K562 (cell line): ENCODE data around the gene INTS1. TPM values are rescaled to one million over a fixed set of nuclear protein-coding genes. Genes with fewer than 3 reads are reported as not detected.
A peak's percentile ranks its signal among the peaks of the same experiment; 100 is the strongest.

Source experiments
- CBX1 ChIP-seq: sonication (generic); IDR thresholded peaks from 2 replicates; pipeline ENCODE4 v1.6.1; 2016; ENCODE audit warnings: antibody characterized with exemption, low read depth, mild to moderate bottlenecking
- E2F8 ChIP-seq: fragments of 450-650 bp; IDR thresholded peaks from 2 replicates; pipeline ENCODE4 v1.7.1; 2018; ENCODE audit warnings: mild to moderate bottlenecking, low read depth; ENCODE audit not compliant: partially characterized antibody
- E4F1 ChIP-seq: fragments of 250-450 bp; sonication (Bioruptor Pico); IDR thresholded peaks from 2 replicates; pipeline ENCODE4 v1.5.0; 2021; ENCODE audit warnings: mild to moderate bottlenecking, borderline replicate concordance
- ELF1 ChIP-seq: fragments of 200-800 bp; sonication (Bioruptor generic); IDR thresholded peaks from 2 replicates; pipeline ENCODE4 v1.6.1; 2016; ENCODE audit warnings: missing genetic modification characterization, missing compliant biosample characterization
- ETV1 ChIP-seq: fragments of 450-650 bp; conservative IDR thresholded peaks from 2 replicates; pipeline ENCODE4 v1.6.1; 2016; ENCODE audit warnings: missing genetic modification characterization, control low read depth, low read depth, missing compliant biosample characterization
- GTF2F1 ChIP-seq: IDR thresholded peaks from 2 replicates; pipeline ENCODE4 v1.6.1; 2011; ENCODE audit warnings: low read depth, low read length, improper control_type of control experiment
- HDAC8 ChIP-seq: fragments of 450-650 bp; IDR thresholded peaks from 2 replicates; pipeline ENCODE4 v1.6.1; 2016; ENCODE audit warnings: mild to moderate bottlenecking, missing genetic modification characterization, moderate library complexity, missing compliant biosample characterization
- NFYB ChIP-seq: IDR thresholded peaks from 2 replicates; pipeline ENCODE4 v1.6.1; 2011; ENCODE audit warnings: mild to moderate bottlenecking, moderate library complexity; ENCODE audit not compliant: insufficient read length; ENCODE audit errors: extremely low read depth
- NR3C1 ChIP-seq: sonication (generic); formaldehyde crosslinking; IDR thresholded peaks from 2 replicates; pipeline ENCODE4 v1.8.1; 2022; ENCODE audit warnings: missing genetic modification reagents
- SLC30A9 ChIP-seq: fragments of 250-450 bp; sonication (Bioruptor Pico); IDR thresholded peaks from 2 replicates; pipeline ENCODE4 v1.8.0; 2022; ENCODE audit warnings: mild to moderate bottlenecking, moderate library complexity
- TEAD4 ChIP-seq, 2 experiments: sonication (generic) in 1 of 2; formaldehyde crosslinking in 1 of 2; IDR thresholded peaks; 2 replicates each; pipeline versions ENCODE4 v1.6.1 to v1.8.0; 2012 to 2022; ENCODE audit warnings: borderline replicate concordance in 1 of 2, inconsistent platforms in 1 of 2, low read length in 1 of 2, mild to moderate bottlenecking in 1 of 2, missing genetic modification reagents in 1 of 2
- TOE1 ChIP-seq, 2 experiments: fragments of 450-650 bp in 1 of 2; sonication (generic) in 1 of 2; formaldehyde crosslinking in 1 of 2; IDR thresholded peaks; 2 replicates each; pipeline versions ENCODE4 v1.7.1 to v1.8.0; 2016 to 2022; ENCODE audit warnings: borderline replicate concordance in 2 of 2, mild to moderate bottlenecking in 2 of 2, antibody characterized with exemption in 1 of 2, inconsistent platforms in 1 of 2, low read depth in 1 of 2, missing genetic modification reagents in 1 of 2, moderate library complexity in 1 of 2
- ZBTB9 ChIP-seq: fragments of 450-650 bp; formaldehyde crosslinking; IDR thresholded peaks from 2 replicates; pipeline ENCODE4 v1.4.0; 2020; ENCODE audit warnings: mild to moderate bottlenecking, moderate library complexity
- ZC3H8 ChIP-seq: fragments of 450-650 bp; IDR thresholded peaks from 2 replicates; pipeline ENCODE4 v1.6.1; 2017
- ZNF212 ChIP-seq: fragments of 450-650 bp; formaldehyde crosslinking; IDR thresholded peaks from 2 replicates; pipeline ENCODE4 v1.4.0; 2020; ENCODE audit warnings: mild to moderate bottlenecking
- ZNF274 ChIP-seq: IDR thresholded peaks from 2 replicates; pipeline ENCODE4 v1.6.1; 2011; ENCODE audit warnings: low read depth, mild to moderate bottlenecking, low read length, moderate library complexity, borderline replicate concordance
- ZNF76 ChIP-seq: fragments of 250-450 bp; sonication (Bioruptor Pico); IDR thresholded peaks from 2 replicates; pipeline ENCODE4 v1.4.0; 2020; ENCODE audit warnings: mild to moderate bottlenecking, moderate library complexity, borderline replicate concordance
- polyA plus RNA-seq, 8 experiments: library from polyadenylated mRNA; depleted of rRNA in 4 of 8; stranded (reverse) in 5 of 8; unstranded in 3 of 8; fragments of >200 nt; fragmentation: Nextera tagmentation in 2 of 8; fragmentation: Illumina TruSeq in 1 of 8; extraction: Ambion mirVana in 2 of 8; extraction: Trizol in 1 of 8; gene quantifications; 2 replicates each; pipeline versions ENCODE4 v1.2.1 to v1.2.3, GENCODE V29; 2011 to 2014; ENCODE audit warnings: inconsistent platforms in 1 of 8, missing spikeins in 1 of 8
- total RNA-seq, 7 experiments: library from RNA; depleted of rRNA in 6 of 7; stranded (reverse); fragments of >200 nt in 6 of 7; fragmentation: Illumina TruSeq in 2 of 7; extraction: Trizol in 2 of 7; gene quantifications; 2 replicates each; pipeline versions ENCODE4 v1.2.1 to v1.2.3, GENCODE V29; 2011 to 2021; ENCODE audit warnings: low replicate concordance in 1 of 7

The INTS1 gene
- total and polyA plus RNA-seq, 9 of the 15 experiments (the other 6 are each of a cell fraction or from before 2014, with no cell fraction given): 0.34 to 119 (median 18.5) TPM

- TF ChIP-seq E4F1 (CRISPR knock-in tag) (no peak), E2F8 (peak; percentile 39), CBX1 (peak; percentile 100), ZNF274 (no peak), GTF2F1 (no peak), TEAD4 (IDR thresholded peaks at IDR 0.05; ENCODE audit: low read length) (no peak; the same call in 1 of the 2 replicates), TEAD4 (CRISPR knock-in tag; IDR thresholded peaks at IDR 0.05; ENCODE audit: borderline replicate concordance) (no peak; the same call in 1 of the 2 replicates), SLC30A9 (CRISPR knock-in tag) (no peak), HDAC8 (tag) (0 out of 2 replicates have a peak, but pooled peaks have one; percentile 23), ZBTB9 (CRISPR knock-in tag) (peak; percentile 82), ETV1 (tag) (peak; percentile 87), ZNF212 (0 out of 2 replicates have a peak, but pooled peaks have one; percentile 28), ZC3H8 (no peak), ELF1 (peak; percentile 82), TOE1 (IDR thresholded peaks at IDR 0.05; ENCODE audit: borderline replicate concordance) (peak; percentile 87; the same call in 1 of the 2 replicates), TOE1 (CRISPR knock-in tag; IDR thresholded peaks at IDR 0.05; ENCODE audit: borderline replicate concordance, low read depth) (peak; percentile 70; the same call in 1 of the 2 replicates), ZNF76 (CRISPR knock-in tag) (peak; percentile 59; the same call in 1 of the 2 replicates), NR3C1 (CRISPR knock-in tag) (no peak), NFYB (no peak)
Observed at GRCh38 chr7:1460821-1461645, 43.2 kb downstream of the INTS1 start (continued).
